Upper lobe of left lung (tissue), 4 donors: ENCODE results near the gene NT5DC1.

ENCODE experiments used
- CTCF ChIP-seq, 6 experiments: fragments of 450-650 bp in 4 of 6; fragments of 200-600 bp in 2 of 6; sonication (generic) in 2 of 6; IDR thresholded peaks; one replicate each; pipeline ENCODE4 v1.5.1; 2016 to 2019; ENCODE audit warnings: antibody characterized with exemption in 6 of 6
- POLR2AphosphoS5 ChIP-seq, 2 donors: sonication (generic); formaldehyde crosslinking; IDR thresholded peaks; one replicate each; pipeline ENCODE4 v1.5.1; 2017; ENCODE audit warnings: antibody characterized with exemption in 2 of 2

- TF ChIP-seq POLR2AphosphoS5 (IDR thresholded peaks at IDR 0.05) = no peak
- TF ChIP-seq CTCF (IDR thresholded peaks at IDR 0.05) = no peak
Observed at GRCh38 chr6:116051244-116051643, 49.4 kb upstream of the NT5DC1 start.
